HCT116 (cell line): ENCODE results near the gene ENTPD3. TPM values are rescaled to one million over a fixed set of nuclear protein-coding genes. Genes with fewer than 3 reads are reported as not detected.

Source experiments
- ATAC-seq: fragments of 200-7000 bp; cut with Tn5 transposase; 2 replicates; pipeline ENCODE4 v1.9.1; 2020; ENCODE audit warnings: mild to moderate bottlenecking, moderate library complexity
- BruUV-seq: library from RNA; stranded (reverse); fragments of 400-500 nt; replicated peaks from 2 replicates; lab custom pipeline; 2021; lab: Mats Ljungman, UMichigan
- CTCF ChIA-PET: fragments of 300-600 bp; sonication (Branson Sonifier 250); formaldehyde crosslinking; loops from one replicate; lab custom pipeline; 2021; ENCODE audit warnings: antibody characterized with exemption; lab: Charles Lee
- POLR2A ChIA-PET: fragments of 300-600, 350-600 bp; sonication (Branson Sonifier 250); formaldehyde crosslinking; loops from one replicate; lab custom pipeline; 2021; ENCODE audit warnings: antibody characterized with exemption; lab: Charles Lee
- RAD21 ChIA-PET, 2 experiments: fragments of 300-600 bp; sonication (Branson Sonifier 250); formaldehyde crosslinking; loops; one replicate each; lab custom pipeline; 2023; ENCODE audit warnings: low total read pairs in 2 of 2; ENCODE audit not compliant: uncharacterized antibody in 2 of 2, unreplicated experiment in 2 of 2, low non-redundant PET in 1 of 2; lab: Charles Lee
- DNase-seq: peaks from one replicate; pipeline ENCODE4 v3.0.0-alpha.2; 2010; ENCODE audit warnings: low read depth, low spot score
- H2AFZ ChIP-seq: fragments of 200-600 bp; shearing (Covaris generic), sonication (generic); 2 replicates; pipeline ENCODE4 v1.6.1; 2017; ENCODE audit warnings: low read depth, mixed run types, mixed read lengths, antibody characterized with exemption, low read length; ENCODE audit not compliant: poor library complexity, severe bottlenecking
- H3K27ac ChIP-seq: 2 replicates; pipeline ENCODE4 v1.5.1; 2012; ENCODE audit warnings: low read depth, low read length
- H3K27me3 ChIP-seq: fragments of 200-600 bp; sonication (generic); 2 replicates; pipeline ENCODE4 v1.6.1; 2016; ENCODE audit warnings: mixed run types, low read length, mixed read lengths; ENCODE audit not compliant: insufficient read depth
- H3K36me3 ChIP-seq, 2 experiments: fragments of 200-500 bp in 1 of 2; fragments of 200-600 bp in 1 of 2; sonication (Bioruptor generic) in 1 of 2; sonication (generic) in 1 of 2; 2 replicates each; pipeline versions ENCODE4 v1.5.1 to v1.6.1; 2014 to 2016; ENCODE audit warnings: low read length in 2 of 2, inconsistent platforms in 1 of 2, mixed read lengths in 1 of 2, mixed run types in 1 of 2; ENCODE audit not compliant: insufficient read depth in 2 of 2, control insufficient read depth in 1 of 2
- H3K4me1 ChIP-seq, 2 experiments: fragments of 200-600 bp in 1 of 2; sonication (generic) in 1 of 2; 2 replicates each; pipeline versions ENCODE4 v1.5.1 to v1.6.1; 2012 to 2017; ENCODE audit warnings: low read length in 2 of 2, inconsistent platforms in 1 of 2, mild to moderate bottlenecking in 1 of 2, mixed read lengths in 1 of 2, mixed run types in 1 of 2, moderate library complexity in 1 of 2; ENCODE audit not compliant: insufficient read depth in 2 of 2, control insufficient read depth in 1 of 2
- H3K4me2 ChIP-seq: fragments of 200-600 bp; sonication (generic); 2 replicates; pipeline ENCODE4 v1.6.1; 2017; ENCODE audit warnings: mixed run types, low read length, mixed read lengths
- H3K4me3 ChIP-seq, 2 experiments: fragments of 200-600 bp in 1 of 2; sonication (generic) in 1 of 2; replicated peaks in 1 of 2; 2 replicates each; pipeline ENCODE4 v1.5.1; 2011 to 2016; ENCODE audit warnings: low read length in 2 of 2, control low read depth in 1 of 2, low read depth in 1 of 2, mild to moderate bottlenecking in 1 of 2, mixed read lengths in 1 of 2, mixed run types in 1 of 2
- H3K79me2 ChIP-seq: fragments of 200-600 bp; sonication (generic); 2 replicates; pipeline ENCODE4 v1.6.1; 2017; ENCODE audit warnings: mild to moderate bottlenecking, mixed run types, low read length, moderate library complexity, mixed read lengths; ENCODE audit not compliant: insufficient read depth
- H3K9ac ChIP-seq: fragments of 200-600 bp; sonication (generic); 2 replicates; pipeline ENCODE4 v1.6.1; 2016; ENCODE audit warnings: low read length, mixed read lengths
- H3K9me2 ChIP-seq: fragments of 200-600 bp; sonication (generic), shearing (Covaris generic); 2 replicates; pipeline ENCODE4 v1.6.1; 2017; ENCODE audit warnings: mixed run types, mild to moderate bottlenecking, moderate library complexity; ENCODE audit not compliant: insufficient read depth
- H3K9me3 ChIP-seq, 2 experiments: fragments of 200-500 bp in 1 of 2; fragments of 200-600 bp in 1 of 2; sonication (Bioruptor generic) in 1 of 2; sonication (generic) in 1 of 2; 2 replicates each; pipeline ENCODE4 v1.6.1; 2014 to 2017; ENCODE audit warnings: low read length in 2 of 2, mixed read lengths in 2 of 2, inconsistent platforms in 1 of 2, low read depth in 1 of 2, mild to moderate bottlenecking in 1 of 2, mixed run types in 1 of 2, moderate library complexity in 1 of 2; ENCODE audit not compliant: control insufficient read depth in 1 of 2, insufficient read depth in 1 of 2
- H4K20me1 ChIP-seq: fragments of 200-600 bp; sonication (generic), shearing (Covaris generic); 2 replicates; pipeline ENCODE4 v1.6.1; 2017; ENCODE audit warnings: mixed run types, mild to moderate bottlenecking, moderate library complexity; ENCODE audit not compliant: insufficient read depth
- CBX3 ChIP-seq: IDR thresholded peaks from 2 replicates; pipeline ENCODE4 v1.6.1; 2012; ENCODE audit warnings: low read depth
- CTCF ChIP-seq, 3 experiments: fragments of 200-600 bp in 1 of 3; sonication (generic) in 1 of 3; IDR thresholded peaks in 2 of 3; conservative IDR thresholded peaks in 1 of 3; 2 replicates each; pipeline ENCODE4 v1.5.1; 2012 to 2017; ENCODE audit warnings: low read depth in 2 of 3, low read length in 2 of 3, antibody characterized with exemption in 1 of 3, borderline replicate concordance in 1 of 3, control low read depth in 1 of 3, mild to moderate bottlenecking in 1 of 3, mixed read lengths in 1 of 3, mixed run types in 1 of 3, moderate library complexity in 1 of 3; ENCODE audit not compliant: insufficient read depth in 1 of 3
- EGR1 ChIP-seq: IDR thresholded peaks from 2 replicates; pipeline ENCODE4 v1.6.1; 2012; ENCODE audit warnings: low read depth
- ELF1 ChIP-seq: IDR thresholded peaks from 2 replicates; pipeline ENCODE4 v1.6.1; 2012; ENCODE audit warnings: low read depth, borderline replicate concordance
- EZH2phosphoT487 ChIP-seq: fragments of 200-600 bp; IDR thresholded peaks from 2 replicates; pipeline ENCODE4 v1.6.1; 2018; ENCODE audit warnings: antibody characterized with exemption, borderline replicate concordance
- FOSL1 ChIP-seq: IDR thresholded peaks from 2 replicates; pipeline ENCODE4 v1.6.1; 2012; ENCODE audit warnings: low read depth
- JUND ChIP-seq: IDR thresholded peaks from 2 replicates; pipeline ENCODE4 v1.6.1; 2012
- POLR2A ChIP-seq: IDR thresholded peaks from 2 replicates; pipeline ENCODE4 v1.7.0; 2011; ENCODE audit warnings: borderline replicate concordance; ENCODE audit not compliant: insufficient read depth, insufficient read length; ENCODE audit errors: extremely low read depth
- RAD21 ChIP-seq: IDR thresholded peaks from 2 replicates; pipeline ENCODE4 v1.6.1; 2012; ENCODE audit warnings: low read depth, mild to moderate bottlenecking
- REST ChIP-seq: IDR thresholded peaks from 2 replicates; pipeline ENCODE4 v1.6.1; 2012; ENCODE audit warnings: low read depth
- SIN3A ChIP-seq: IDR thresholded peaks from 2 replicates; pipeline ENCODE4 v1.6.1; 2012; ENCODE audit warnings: low read depth
- SP1 ChIP-seq: IDR thresholded peaks from 2 replicates; pipeline ENCODE4 v1.6.1; 2012; ENCODE audit warnings: low read depth
- SRF ChIP-seq: IDR thresholded peaks from 2 replicates; pipeline ENCODE4 v1.6.1; 2012; ENCODE audit warnings: low read depth
- TCF7L2 ChIP-seq: IDR thresholded peaks from 2 replicates; pipeline ENCODE4 v1.7.0; 2011; ENCODE audit warnings: borderline replicate concordance, inconsistent platforms; ENCODE audit not compliant: insufficient read depth, insufficient read length; ENCODE audit errors: extremely low read depth
- YY1 ChIP-seq: IDR thresholded peaks from 2 replicates; pipeline ENCODE4 v1.6.1; 2011; ENCODE audit warnings: low read length, low read depth, moderate library complexity, mild to moderate bottlenecking; ENCODE audit not compliant: insufficient replicate concordance; ENCODE audit errors: extremely low read depth
- ZBTB33 ChIP-seq: IDR thresholded peaks from 2 replicates; pipeline ENCODE4 v1.6.1; 2011; ENCODE audit warnings: mild to moderate bottlenecking, low read length, moderate library complexity; ENCODE audit not compliant: insufficient replicate concordance; ENCODE audit errors: extremely low read depth
- ZFX ChIP-seq: fragments of 450-650 bp; IDR thresholded peaks from 2 replicates; pipeline ENCODE4 v1.6.1; 2017
- ZNF274 ChIP-seq: fragments of 200-500 bp; sonication (Bioruptor generic); IDR thresholded peaks from 2 replicates; pipeline ENCODE4 v1.6.1; 2014; ENCODE audit warnings: mild to moderate bottlenecking, low read depth, low read length, inconsistent platforms
- intact Hi-C: fragments of 100-400 bp; cut with micrococcal nuclease; formaldehyde crosslinking; loops from 2 replicates; pipeline ENCODE4 v1.10.0; 2022
- total RNA-seq: library from RNA; stranded (reverse); gene quantifications from one replicate; pipeline ENCODE4 v1.2.1, GENCODE V29; 2021; ENCODE audit not compliant: unreplicated experiment
- TF ChIP-seq, protein P1 (sequence below): IDR thresholded peaks from 2 replicates; pipeline ENCODE4 v1.6.1; 2012
- TF ChIP-seq, protein P2 (sequence below): IDR thresholded peaks from 2 replicates; pipeline ENCODE4 v1.6.1; 2012

Gene ENTPD3
- total RNA-seq, 1 experiment from 2014 or later = not detected

DNA sequence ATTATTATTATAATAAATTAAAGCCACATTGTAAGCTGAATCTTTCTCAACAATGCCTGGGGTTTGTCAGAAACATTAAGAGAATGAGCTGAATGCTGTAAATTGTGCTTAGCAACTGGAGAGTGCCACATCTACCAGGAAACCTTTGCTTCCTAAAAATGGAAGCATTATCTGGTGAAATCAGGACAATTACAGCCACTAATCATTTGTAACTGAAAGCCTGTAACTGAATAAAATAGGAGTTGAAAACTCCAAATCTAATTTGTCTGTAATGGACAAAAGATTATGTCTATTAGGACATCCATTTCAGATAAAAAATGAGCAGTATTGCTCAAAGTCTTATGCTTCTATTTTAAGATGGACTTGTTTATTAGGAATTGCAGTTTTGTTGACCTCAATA lies 45.3 kb upstream of the ENTPD3 start:
- H3K9me3 ChIP-seq = no peaks in the 10 kb centered on the region
- DNase-seq = no peak
- H4K20me1 ChIP-seq = no peaks in the 10 kb centered on the region
- no peak overlapping the region for H3K4me3 ChIP-seq
- no TSS peak for BruUV-seq
- RAD21 ChIA-PET = no interaction called here
- no peaks in the 10 kb centered on the region for H3K27me3 ChIP-seq
- TF ChIP-seq TCF7L2 = no peak
- no peak for TF ChIP-seq RAD21
- TF ChIP-seq ZFX = no peak
- TF ChIP-seq YY1 = no peak
- TF ChIP-seq JUND = no peak
- TF ChIP-seq SRF = no peak
- no peak for TF ChIP-seq EGR1
- TF ChIP-seq ZBTB33 = no peak
- no peak for TF ChIP-seq SIN3A
- TF ChIP-seq ELF1 = no peak
- TF ChIP-seq, protein P1, sequence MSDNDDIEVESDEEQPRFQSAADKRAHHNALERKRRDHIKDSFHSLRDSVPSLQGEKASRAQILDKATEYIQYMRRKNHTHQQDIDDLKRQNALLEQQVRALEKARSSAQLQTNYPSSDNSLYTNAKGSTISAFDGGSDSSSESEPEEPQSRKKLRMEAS = no peak
- TF ChIP-seq EZH2phosphoT487 = no peak
- TF ChIP-seq, protein P2, sequence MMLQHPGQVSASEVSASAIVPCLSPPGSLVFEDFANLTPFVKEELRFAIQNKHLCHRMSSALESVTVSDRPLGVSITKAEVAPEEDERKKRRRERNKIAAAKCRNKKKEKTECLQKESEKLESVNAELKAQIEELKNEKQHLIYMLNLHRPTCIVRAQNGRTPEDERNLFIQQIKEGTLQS = no peak
- TF ChIP-seq POLR2A = no peak
- no peak for TF ChIP-seq REST
- TF ChIP-seq CBX3 = no peak
- TF ChIP-seq CTCF (IDR thresholded peaks at IDR 0.05 in 2 of 3, conservative IDR thresholded peaks at IDR 0.05 in 1 of 3; ENCODE audit: borderline replicate concordance in 1 of 3, insufficient read depth in 1 of 3, low read depth in 2 of 3, low read length in 2 of 3) = no peak
- no peak for TF ChIP-seq FOSL1
- TF ChIP-seq SP1 = no peak
- TF ChIP-seq ZNF274 = no peak
- TF ChIP-seq, all 23 proteins: peak for 0
- Histone ChIP-seq H3K4me2 (no peak overlapping the region), H3K9me2 (no peaks in the 10 kb centered on the region; the same call in 1 of the 2 replicates), H3K9ac (no peak overlapping the region), H3K36me3 (no peaks in the 10 kb centered on the region), H2AFZ (no peak overlapping the region), H3K4me1 (no peaks in the 10 kb centered on the region), H3K79me2 (no peaks in the 10 kb centered on the region), H3K27ac (no peak overlapping the region)
- ATAC-seq = no peak
- intact Hi-C loops = no loop called here
- ChIA-PET CTCF (no interaction called here), POLR2A (no interaction called here)
